Hematopoietic multipotent progenitor cell (in vitro differentiated cells): Measurements from ENCODE around the gene TMPRSS11D. TPM values are rescaled to one million over a fixed set of nuclear protein-coding genes. Genes with fewer than 3 reads are reported as not detected.

Source experiments
- DNase-seq, 3 donors: peaks; one replicate each; pipeline ENCODE4 v3.0.0-alpha.2; 2011 to 2015; ENCODE audit warnings: low read depth in 2 of 3, low spot score in 2 of 3
- total RNA-seq: library from RNA; depleted of rRNA; stranded (reverse); fragments of >200 nt; gene quantifications from one replicate; pipeline ENCODE4 v1.2.3, GENCODE V29; 2012

TMPRSS11D gene
- total RNA-seq, 1 donor: not detected

DNA sequence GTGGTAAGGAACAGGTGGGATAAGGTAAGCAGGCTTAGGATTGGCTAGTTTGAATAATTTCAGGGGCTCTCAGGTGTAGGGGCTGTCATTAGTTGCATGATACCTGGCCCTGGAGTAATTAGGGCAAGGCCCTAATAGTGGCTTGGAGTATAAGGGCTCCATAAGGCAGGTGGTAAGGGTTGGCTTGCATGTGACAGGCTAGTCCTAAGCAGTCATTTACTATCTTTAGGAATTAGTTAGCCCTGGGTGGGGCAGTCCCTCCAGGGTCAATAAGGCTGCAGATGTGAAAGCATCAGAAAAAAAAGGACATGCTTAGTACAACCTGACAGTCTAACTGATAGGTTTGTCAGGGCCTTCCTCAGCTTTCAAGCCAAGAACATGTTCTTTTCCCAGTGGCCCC lies 7.8 kb upstream of the TMPRSS11D start:
- DNase-seq: no peak

DNA sequence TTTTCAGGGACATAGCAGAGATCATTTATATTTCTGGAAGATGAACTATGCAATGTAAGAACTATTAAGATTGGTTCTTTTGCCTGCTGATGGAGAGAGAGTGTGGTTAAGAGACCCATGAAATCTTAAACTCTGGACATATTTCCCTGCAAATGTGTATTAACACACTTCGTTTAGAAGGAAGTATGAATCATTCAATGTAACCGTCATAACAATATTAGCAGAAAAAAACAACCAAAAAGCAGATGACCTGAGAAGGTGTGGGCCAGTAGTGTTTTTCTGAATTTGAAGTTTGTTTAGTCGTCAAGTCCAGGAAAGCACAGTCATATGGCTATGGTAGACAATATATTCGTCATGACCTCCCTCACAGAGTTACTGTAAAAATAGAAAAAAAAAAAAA lies 2.5 kb upstream of the TMPRSS11D start:
- DNase-seq: no peak

GRCh38 chr4:67885762-67886161 lies 2.0 kb upstream of the TMPRSS11D start:
- no peak for DNase-seq

DNA sequence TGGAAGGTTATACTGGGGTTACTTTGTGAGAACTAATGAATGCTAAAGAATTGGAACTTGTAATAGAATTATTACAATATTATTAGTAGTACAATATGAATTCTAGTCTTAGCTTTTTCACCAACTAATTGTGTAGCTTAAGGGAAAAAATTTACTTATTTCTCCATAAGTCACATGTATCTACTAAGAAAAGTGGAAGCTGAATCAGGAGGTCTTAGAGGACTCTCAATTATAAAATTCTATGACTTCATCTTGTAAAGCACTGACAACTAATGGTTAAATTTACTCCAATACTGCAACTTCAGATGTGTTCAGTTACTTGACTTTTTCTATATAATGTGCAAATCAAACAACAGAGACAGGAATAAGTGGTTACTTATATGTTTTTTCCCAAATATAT lies 899 bp upstream of the TMPRSS11D start:
- no peak for DNase-seq

- DNase-seq: peak in 1 of 3 donors; percentile 38
These were observed 344 bp downstream of the TMPRSS11D start for GRCh38 chr4:67883458-67883857.

DNA sequence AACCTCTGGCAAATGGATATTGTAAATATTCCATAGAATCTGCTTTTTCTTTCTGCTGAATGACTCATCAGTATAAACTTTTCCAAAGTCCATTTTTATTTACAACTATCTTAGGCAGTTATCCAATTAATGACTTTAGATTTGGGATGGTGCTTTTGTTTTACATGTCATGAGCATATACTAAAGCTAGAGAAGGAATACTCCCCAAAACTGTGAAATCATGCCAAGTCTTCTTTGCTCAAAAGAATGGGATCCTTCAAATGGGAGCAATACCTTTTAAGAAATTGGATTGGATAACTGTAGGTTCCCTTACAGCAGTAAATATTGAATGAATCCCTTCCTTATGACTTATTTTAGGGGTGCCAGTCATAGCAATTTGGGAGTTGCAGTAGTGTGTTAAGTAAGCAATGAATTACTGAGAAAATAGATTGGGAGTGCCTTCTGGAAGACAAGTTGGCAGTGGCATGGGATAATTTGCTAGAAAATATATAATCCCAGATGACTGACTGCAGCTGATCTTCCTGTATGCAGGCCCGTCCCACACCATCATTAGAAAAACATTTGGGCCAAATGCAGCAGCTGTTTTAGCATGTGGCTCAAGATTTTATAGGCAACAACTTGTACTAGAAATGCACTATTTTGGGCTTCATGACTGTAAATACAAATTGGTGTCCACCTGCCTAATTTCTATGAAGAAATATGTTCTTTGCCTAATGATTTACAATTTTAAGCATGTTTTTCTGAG lies 2.8 kb downstream of the TMPRSS11D start:
- no peak for DNase-seq

DNA sequence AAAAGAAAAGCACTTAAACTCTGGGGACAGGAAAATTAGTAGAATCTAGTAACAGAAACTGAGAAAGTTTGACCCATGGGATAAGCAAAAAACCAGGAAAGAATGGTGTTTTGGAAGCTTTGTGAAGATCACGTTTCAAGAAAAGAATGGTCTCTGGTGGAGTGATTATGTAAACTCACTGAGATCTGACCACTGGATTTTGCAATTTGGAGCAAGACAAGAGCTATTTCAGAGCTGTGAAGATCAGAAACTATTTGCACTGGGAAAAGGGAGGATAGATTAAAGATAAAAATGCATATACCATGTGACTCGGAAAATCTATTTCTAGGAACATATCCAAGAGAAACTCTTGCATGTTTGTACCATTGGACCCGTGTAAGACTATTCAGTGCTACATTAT lies 4.3 kb downstream of the TMPRSS11D start:
- no peak for DNase-seq

- DNase-seq: no peak
These were observed 6.7 kb downstream of the TMPRSS11D start for GRCh38 chr4:67877086-67877485.

DNA sequence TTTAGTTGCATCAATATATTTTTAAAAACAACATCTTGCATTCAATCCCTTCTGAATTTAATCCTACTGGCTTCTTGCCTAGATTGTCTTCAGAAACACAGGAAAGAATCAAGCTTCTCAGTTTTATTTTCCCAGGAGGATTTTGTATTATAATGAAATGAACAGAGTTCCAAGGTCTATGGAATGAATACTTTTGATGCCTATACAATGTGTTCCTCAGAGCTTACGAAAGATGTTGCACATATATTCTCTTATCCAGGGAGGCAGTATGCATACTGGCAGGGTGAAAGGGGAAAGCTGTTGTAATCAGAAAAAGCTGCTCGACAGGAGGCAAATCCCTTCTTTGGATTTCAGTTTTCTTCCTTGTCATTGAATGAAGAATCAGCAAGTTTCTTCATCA lies 8.8 kb downstream of the TMPRSS11D start:
- no peak for DNase-seq

- DNase-seq: no peak
These were observed 10.7 kb downstream of the TMPRSS11D start for GRCh38 chr4:67873116-67873515.

- DNase-seq: peak in 2 of 3 donors; percentile 38 to 69
These were observed 11.9 kb downstream of the TMPRSS11D start for GRCh38 chr4:67871867-67872266.

GRCh38 chr4:67869580-67870190 lies 14.1 kb downstream of the TMPRSS11D start:
- DNase-seq: no peak

DNA sequence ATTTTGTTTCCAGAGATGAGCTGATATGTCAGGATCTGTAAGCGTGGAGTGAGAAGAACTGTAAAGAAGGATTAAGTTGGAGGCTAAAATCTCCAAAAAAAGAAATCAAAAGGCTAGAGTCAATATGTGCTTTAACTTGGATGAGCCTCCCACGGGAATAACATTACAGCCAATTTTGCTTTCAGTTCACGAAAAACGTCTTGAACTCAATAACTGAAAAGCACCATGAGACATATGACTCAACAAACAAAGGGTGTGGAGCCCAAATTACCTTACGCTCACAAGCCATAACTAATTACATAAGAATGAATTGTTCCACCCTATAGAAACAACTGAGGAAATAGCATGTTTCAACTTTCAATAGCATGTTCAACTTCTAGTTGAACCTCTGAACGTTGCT lies 22.3 kb downstream of the TMPRSS11D start:
- DNase-seq: no peak

DNA sequence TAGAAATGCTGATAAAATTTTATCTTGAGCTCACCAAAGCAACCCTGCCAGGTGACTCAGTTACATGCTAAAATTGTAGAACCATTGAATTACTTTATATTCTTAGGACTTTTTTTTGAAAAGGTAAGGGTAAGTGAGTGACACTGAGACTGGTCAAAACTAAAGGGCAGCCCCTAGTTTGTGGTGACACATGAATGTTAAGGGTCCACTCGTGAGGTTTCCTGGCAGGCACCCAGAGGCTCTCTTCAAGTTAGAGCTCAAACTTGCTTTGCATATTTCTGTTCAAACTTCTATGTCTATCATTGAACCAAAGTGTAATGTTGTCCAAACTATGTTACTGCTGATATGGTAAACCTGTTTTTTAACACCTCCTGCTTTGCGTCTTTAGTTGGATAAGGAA lies 30.5 kb downstream of the TMPRSS11D start:
- no peak for DNase-seq

- no peak for DNase-seq
These were observed 62.9 kb downstream of the TMPRSS11D start for GRCh38 chr4:67820903-67821302.

- no peak for DNase-seq
These were observed 73.8 kb downstream of the TMPRSS11D start for GRCh38 chr4:67810011-67810410.

DNA sequence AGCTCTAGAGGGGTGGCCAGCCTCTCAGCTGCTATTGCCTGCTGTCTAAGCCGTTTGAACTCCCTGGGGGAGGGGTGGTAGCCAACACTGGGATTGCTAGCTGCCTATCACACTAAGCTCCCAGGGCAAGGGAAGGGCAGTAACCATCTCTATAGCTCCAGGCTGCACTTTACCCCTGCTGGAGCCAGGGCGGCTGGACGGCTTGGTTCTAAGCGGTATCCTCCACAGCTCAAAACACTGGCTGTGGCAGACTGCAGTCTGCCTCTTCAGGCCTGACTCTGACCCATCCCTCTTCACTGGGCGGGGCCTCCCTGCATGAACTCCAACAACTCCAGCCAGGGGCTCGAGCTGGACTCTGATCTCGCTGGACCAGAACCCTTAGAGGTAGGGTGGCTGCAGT lies 74.3 kb downstream of the TMPRSS11D start:
- DNase-seq: no peak

- no peak for DNase-seq
These were observed 87.0 kb downstream of the TMPRSS11D start for GRCh38 chr4:67796810-67797209.

DNA sequence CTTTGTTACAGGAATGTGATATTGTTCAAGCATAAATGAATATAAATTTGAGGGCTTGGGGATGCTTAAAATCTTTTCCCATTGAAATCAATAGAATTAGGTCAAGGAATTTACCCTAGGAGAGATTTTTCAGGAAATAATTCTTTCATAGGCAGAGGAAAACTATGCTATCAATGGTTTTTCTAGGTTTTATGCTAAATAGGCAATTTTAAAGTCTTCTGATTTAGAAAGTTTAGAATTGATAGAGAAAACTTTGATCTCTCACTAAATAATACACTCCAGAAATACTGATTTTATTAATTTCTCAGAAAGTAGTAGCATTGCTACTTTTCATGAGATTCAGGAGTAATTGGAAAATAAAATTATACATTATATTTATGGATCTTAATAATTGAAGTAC lies 93.1 kb downstream of the TMPRSS11D start:
- no peak for DNase-seq

- no peak for DNase-seq
These were observed 96.5 kb downstream of the TMPRSS11D start for GRCh38 chr4:67787311-67787710.

DNA sequence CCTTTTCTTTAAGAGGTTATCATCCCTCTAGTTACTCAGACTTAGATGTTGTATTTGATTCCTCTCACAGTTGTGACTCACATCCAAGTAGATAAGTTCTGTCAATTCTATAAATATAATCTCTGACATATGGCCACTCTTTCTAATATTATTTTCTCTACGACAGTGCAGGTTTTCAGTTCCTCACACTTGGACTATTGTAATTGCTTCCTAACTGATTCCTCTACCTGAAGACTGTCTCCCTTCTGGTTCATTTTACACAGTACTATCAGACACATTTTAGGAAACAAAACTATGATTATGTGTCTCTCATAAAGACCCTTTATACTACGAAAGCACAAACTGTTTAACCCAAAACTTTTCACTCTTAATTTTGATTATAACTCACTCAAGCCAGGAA lies 98.3 kb downstream of the TMPRSS11D start:
- no peak for DNase-seq

- DNase-seq: no peak
These were observed 104.2 kb downstream of the TMPRSS11D start for GRCh38 chr4:67779631-67780030.

DNA sequence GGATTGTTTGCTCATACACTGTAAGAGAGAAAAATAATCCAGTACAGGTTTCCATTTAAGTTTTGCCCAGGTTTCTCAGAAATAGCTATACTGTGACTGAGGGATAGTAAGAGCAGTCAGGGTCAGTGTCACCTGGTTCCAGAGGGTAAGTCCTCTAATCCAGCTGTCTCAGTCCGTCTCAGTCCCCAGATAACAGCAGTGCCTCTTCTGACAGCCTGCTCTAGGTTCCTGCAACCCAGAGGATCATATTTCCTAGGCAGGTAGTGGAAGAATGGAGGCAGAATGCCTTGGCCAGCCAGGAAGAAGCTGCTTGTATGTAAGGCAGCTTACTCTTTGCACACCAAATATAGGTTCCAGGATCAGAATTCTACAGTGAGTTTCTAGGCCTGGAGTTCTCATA lies 107.1 kb downstream of the TMPRSS11D start:
- no peak for DNase-seq
